ENCODE results near the gene PICALM. TPM values are rescaled to one million over a fixed set of nuclear protein-coding genes. Genes with fewer than 3 reads are reported as not detected.

The PICALM gene
- total and polyA plus RNA-seq, 2 of the 8 experiments (the other 6 are each of a cell fraction or from before 2014, with no cell fraction given), result 69.4 to 71.3 TPM

DNA sequence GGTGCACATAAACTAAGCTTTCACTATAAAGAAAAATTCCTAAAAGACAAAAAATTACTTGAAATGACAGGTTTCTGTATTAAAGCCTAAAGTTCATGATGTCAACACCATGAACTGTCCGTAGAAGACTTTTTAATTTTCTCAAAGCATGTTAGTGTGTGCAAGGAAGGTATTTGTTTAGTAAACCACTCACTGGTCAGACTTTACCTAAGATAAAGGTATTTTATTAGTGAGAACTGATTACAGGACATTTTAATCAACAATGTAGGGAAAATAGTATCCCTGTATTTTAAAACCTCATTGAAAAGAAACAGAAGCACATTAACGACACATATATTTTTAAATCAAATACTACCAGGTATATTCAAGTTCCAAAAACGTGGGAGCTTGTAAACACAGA lies 2.9 kb downstream of the PICALM start:
- Histone ChIP-seq H3K27ac (ENCODE audit: low read depth, low read length) (no peak overlapping the region), H3K79me2 (ENCODE audit: control insufficient read depth in 1 of 2, insufficient read depth in 2 of 2, low read length in 2 of 2) (peaks cover 16 to 75% of the 10 kb centered on the region in 2 experiments), H4K5ac (ENCODE audit: insufficient read length, low read depth, low read length) (no peak overlapping the region), H2BK120ac (replicated peaks; ENCODE audit: low read depth, low read length) (no peak overlapping the region), H3K23me2 (ENCODE audit: low read depth, low read length) (peaks cover 5% of the 10 kb centered on the region; the same call in 1 of the 2 replicates), H3K56ac (replicated peaks; ENCODE audit: insufficient read length, low read depth, low read length) (no peak overlapping the region), H3K79me1 (ENCODE audit: low read depth, low read length) (no peaks in the 10 kb centered on the region), H2AFZ (ENCODE audit: low read length) (no peak overlapping the region), H2BK12ac (ENCODE audit: low read depth, low read length) (no peak overlapping the region), H3K9ac (replicated peaks in 1 of 4; ENCODE audit: extremely low read depth in 1 of 4, low read depth in 3 of 4, low read length in 3 of 4) (no peak overlapping the region), H3K36me3 (ENCODE audit: control insufficient read depth in 2 of 4, insufficient read depth in 4 of 4, low read length in 3 of 4) (no peaks in the 10 kb centered on the region), H4K20me1 (replicated peaks in 1 of 2; ENCODE audit: control insufficient read depth in 1 of 2, insufficient read depth in 2 of 2, low read length in 2 of 2) (peaks cover 5 to 9% of the 10 kb centered on the region in 2 experiments), H2BK15ac (ENCODE audit: low read length) (no peak overlapping the region), H2AK5ac (ENCODE audit: low read depth, low read length) (no peak overlapping the region), H3K4me3 (ENCODE audit: extremely low read depth in 1 of 4, insufficient read depth in 2 of 4, low read depth in 3 of 4, low read length in 4 of 4) (peak overlapping the region in 2 of 4 experiments; percentile 11 to 97; a peak in 4 of 8 replicates), H4K91ac (replicated peaks; ENCODE audit: insufficient read length, low read length) (no peak overlapping the region), H3K4me2 (ENCODE audit: insufficient read depth in 1 of 2, low read depth in 2 of 2, low read length in 2 of 2) (peak overlapping the region; percentile 81 to 84; a peak in 2 of 4 replicates), H3K4me1 (replicated peaks in 1 of 4; ENCODE audit: control insufficient read depth in 3 of 4, insufficient read depth in 4 of 4, low read length in 3 of 4) (peaks cover 0 to 9% (median 2%) of the 10 kb centered on the region in 4 experiments; a peak in 6 of 7 replicates), H2BK5ac (ENCODE audit: low read depth, low read length) (no peak overlapping the region), H3K18ac (ENCODE audit: extremely low read depth, low read length) (no peak overlapping the region), H3K4ac (replicated peaks; ENCODE audit: insufficient read length, low read depth, low read length) (no peak overlapping the region), H4K8ac (ENCODE audit: extremely low read depth, insufficient read depth, low read length) (no peak overlapping the region), H3K14ac (ENCODE audit: insufficient read length) (no peak overlapping the region), H3K23ac (ENCODE audit: insufficient read length) (no peak overlapping the region), H3K9me3 (ENCODE audit: insufficient read depth in 2 of 2, low read depth in 1 of 2, low read length in 1 of 2) (no peaks in the 10 kb centered on the region), H3K27me3 (replicated peaks in 1 of 4; ENCODE audit: control insufficient read depth in 3 of 4, extremely low read depth in 1 of 4, insufficient read depth in 3 of 4, low read length in 3 of 4) (no peaks in the 10 kb centered on the region), H2BK20ac (ENCODE audit: low read length) (no peak overlapping the region)
- FAIRE-seq (no peak), DNase-seq (ENCODE audit: low read depth in 1 of 2, low spot score in 2 of 2) (no peak)
- 59% methylated on average over 3 of the region's 3 CpGs; no CpG with 5 or more reads in 1 of the 2 experiments for WGBS, 2 experiments (ENCODE audit: extremely low coverage in 1 of 2, insufficient coverage in 1 of 2, insufficient read length in 1 of 2, insufficient replicate concordance in 2 of 2, low coverage in 1 of 2, low lambda C conversion rate in 2 of 2, missing lambda C conversion rate in 1 of 2)
- CTCF ChIA-PET (ENCODE audit: partially characterized antibody), result interaction anchor here (0.9 kb wide), 1 partner anchor 226 kb away, joined by 6 read pairs; no protein-coding TSS in a partner anchor
- POLR2A ChIA-PET (ENCODE audit: partially characterized antibody), result no interaction called here
- TF ChIP-seq SAP30 (IDR thresholded peaks at IDR 0.05; ENCODE audit: insufficient read depth, insufficient replicate concordance, low read length) (no peak), EZH2 (IDR thresholded peaks at IDR 0.05; ENCODE audit: low read depth, low read length, severe bottlenecking) (no peak), CHD1 (IDR thresholded peaks at IDR 0.05; ENCODE audit: low read depth, low read length) (no peak), MAFK (IDR thresholded peaks at IDR 0.05; ENCODE audit: low read depth, low read length) (no peak), CBX5 (IDR thresholded peaks at IDR 0.05; ENCODE audit: low read depth, low read length) (no peak), PHF8 (conservative IDR thresholded peaks at IDR 0.05; ENCODE audit: low read depth, low read length) (no peak), SIX5 (IDR thresholded peaks at IDR 0.05; ENCODE audit: low read depth, low read length) (no peak), KDM4A (IDR thresholded peaks at IDR 0.05; ENCODE audit: low read depth, low read length, severe bottlenecking) (no peak)

Measured in H1 (cell line).